A673 (cell line): Measurements from ENCODE around the gene EVA1A. TPM values are rescaled to one million over a fixed set of nuclear protein-coding genes. Genes with fewer than 3 reads are reported as not detected.

ENCODE experiments used
- BruUV-seq: library from RNA; stranded (reverse); fragments of 400-500 nt; replicated peaks from 2 replicates; lab custom pipeline; 2021; lab: Mats Ljungman, UMichigan
- CTCF ChIA-PET: fragments of 300-600 bp; sonication (Branson Sonifier 250); formaldehyde crosslinking; loops from one replicate; lab custom pipeline; 2022; ENCODE audit warnings: antibody characterized with exemption; lab: Charles Lee
- POLR2A ChIA-PET: fragments of 300-600 bp; sonication (Branson Sonifier 250); formaldehyde crosslinking; loops from one replicate; lab custom pipeline; 2022; ENCODE audit warnings: antibody characterized with exemption; ENCODE audit not compliant: low non-redundant PET; lab: Charles Lee
- DNase-seq: peaks from one replicate; pipeline ENCODE4 v3.0.0-alpha.2; 2015; ENCODE audit warnings: low spot score
- H3K27ac ChIP-seq: fragments of 200-600 bp; sonication (generic); 2 replicates; pipeline ENCODE4 v1.5.1; 2016; ENCODE audit warnings: mixed run types, low read depth, mild to moderate bottlenecking, mixed read lengths, antibody characterized with exemption, low read length; ENCODE audit not compliant: poor library complexity, severe bottlenecking
- H3K27me3 ChIP-seq: fragments of 200-600 bp; sonication (generic); replicated peaks from 2 replicates; pipeline ENCODE4 v1.6.1; 2017; ENCODE audit warnings: mixed run types, low read depth, mild to moderate bottlenecking, mixed read lengths, antibody characterized with exemption, low read length; ENCODE audit not compliant: insufficient read depth, poor library complexity
- H3K36me3 ChIP-seq: fragments of 200-600 bp; sonication (generic); 2 replicates; pipeline ENCODE4 v1.6.1; 2016; ENCODE audit warnings: mixed run types, mild to moderate bottlenecking, mixed read lengths, antibody characterized with exemption, low read length; ENCODE audit not compliant: insufficient read depth, poor library complexity, severe bottlenecking
- H3K4me1 ChIP-seq: fragments of 200-600 bp; sonication (generic); 2 replicates; pipeline ENCODE4 v1.6.1; 2017; ENCODE audit warnings: mixed run types, mild to moderate bottlenecking, mixed read lengths, antibody characterized with exemption, low read length; ENCODE audit not compliant: insufficient read depth, poor library complexity, severe bottlenecking
- H3K4me3 ChIP-seq: fragments of 200-600 bp; sonication (generic); 2 replicates; pipeline ENCODE4 v1.5.1; 2016; ENCODE audit warnings: low read depth, mixed run types, mild to moderate bottlenecking, mixed read lengths, low read length; ENCODE audit not compliant: poor library complexity, severe bottlenecking
- H3K9me3 ChIP-seq: fragments of 200-600 bp; sonication (generic); 2 replicates; pipeline ENCODE4 v1.6.1; 2016; ENCODE audit warnings: mixed run types, low read depth, mild to moderate bottlenecking, mixed read lengths, antibody characterized with exemption, low read length; ENCODE audit not compliant: poor library complexity, severe bottlenecking
- CTCF ChIP-seq: fragments of 300-800, 200-600 bp; sonication (generic); conservative IDR thresholded peaks from 2 replicates; pipeline ENCODE4 v1.5.1; 2017; ENCODE audit warnings: low read depth, mild to moderate bottlenecking, antibody characterized with exemption, low read length, moderate library complexity, mixed read lengths
- EZH2 ChIP-seq: fragments of 200-600 bp; sonication (generic); IDR thresholded peaks from 2 replicates; pipeline ENCODE4 v1.6.1; 2017; ENCODE audit warnings: borderline replicate concordance, low read depth, mild to moderate bottlenecking, mixed read lengths, antibody characterized with exemption, low read length; ENCODE audit not compliant: poor library complexity, severe bottlenecking
- intact Hi-C: fragments of 100-400 bp; cut with micrococcal nuclease; formaldehyde crosslinking; loops from one replicate; pipeline ENCODE4 v1.10.0; 2022; ENCODE audit not compliant: unreplicated experiment
- total RNA-seq: library from RNA; stranded (reverse); gene quantifications from 2 replicates; pipeline ENCODE4 v1.2.3, GENCODE V29; 2021

Gene EVA1A
- total RNA-seq, 1 experiment from 2014 or later = 4.3 TPM

- Histone ChIP-seq H3K4me1 (no peaks in the 10 kb centered on the region), H3K27ac (no peak overlapping the region), H3K9me3 (no peaks in the 10 kb centered on the region), H3K36me3 (no peaks in the 10 kb centered on the region), H3K27me3 (no peaks in the 10 kb centered on the region), H3K4me3 (no peak overlapping the region)
- BruUV-seq = no TSS peak
- intact Hi-C loops = no loop called here
- DNase-seq = no peak
- ChIA-PET CTCF (no interaction called here), POLR2A (no interaction called here)
- TF ChIP-seq CTCF (no peak), EZH2 (no peak)
Observed at GRCh38 chr2:75545387-75545786, 15.4 kb downstream of the EVA1A start.

GRCh38 chr2:75543446-75543845 is 17.3 kb downstream of the EVA1A start:
- TF ChIP-seq EZH2 = no peak
- no peak for TF ChIP-seq CTCF
- BruUV-seq = no TSS peak
- Histone ChIP-seq H3K36me3 (no peaks in the 10 kb centered on the region), H3K27me3 (no peaks in the 10 kb centered on the region), H3K9me3 (no peaks in the 10 kb centered on the region), H3K4me1 (no peaks in the 10 kb centered on the region), H3K27ac (no peak overlapping the region), H3K4me3 (no peak overlapping the region)
- DNase-seq = no peak
- ChIA-PET POLR2A (no interaction called here), CTCF (no interaction called here)
- intact Hi-C loops = no loop called here

- DNase-seq = no peak
- Histone ChIP-seq H3K9me3 (no peaks in the 10 kb centered on the region), H3K36me3 (no peaks in the 10 kb centered on the region), H3K27ac (no peak overlapping the region), H3K27me3 (no peaks in the 10 kb centered on the region), H3K4me3 (no peak overlapping the region), H3K4me1 (no peaks in the 10 kb centered on the region)
- BruUV-seq = no TSS peak
- ChIA-PET CTCF (no interaction called here), POLR2A (no interaction called here)
- intact Hi-C loops = no loop called here
- TF ChIP-seq CTCF = no peak
- TF ChIP-seq EZH2 = no peak
Observed at GRCh38 chr2:75541430-75541829, 19.3 kb downstream of the EVA1A start.
